KMS-11 (cell line): ENCODE results near the gene KCNQ4.

Experiments used
- H2AFZ ChIP-seq: fragments of 200-600 bp; sonication (generic); 2 replicates; pipeline ENCODE4 v1.6.1; 2016; ENCODE audit warnings: antibody characterized with exemption, mixed run types, low read depth
- H3K27ac ChIP-seq: fragments of 200-600 bp; sonication (generic); 2 replicates; pipeline ENCODE4 v1.6.1; 2016; ENCODE audit warnings: mild to moderate bottlenecking, mixed run types
- H3K27me3 ChIP-seq: fragments of 200-600 bp; sonication (generic); 2 replicates; pipeline ENCODE4 v1.6.1; 2017; ENCODE audit warnings: mild to moderate bottlenecking, low read depth, mixed run types, moderate library complexity; ENCODE audit not compliant: insufficient read depth
- H3K36me3 ChIP-seq: fragments of 200-600 bp; sonication (generic); 2 replicates; pipeline ENCODE4 v1.6.1; 2017; ENCODE audit warnings: mild to moderate bottlenecking, mixed run types; ENCODE audit not compliant: insufficient read depth
- H3K4me1 ChIP-seq: fragments of 200-600 bp; sonication (generic); 2 replicates; pipeline ENCODE4 v1.6.1; 2016; ENCODE audit warnings: mild to moderate bottlenecking, low read depth, mixed run types; ENCODE audit not compliant: poor library complexity, severe bottlenecking
- H3K4me2 ChIP-seq: fragments of 200-600 bp; sonication (generic); 2 replicates; pipeline ENCODE4 v1.7.0; 2016; ENCODE audit warnings: mild to moderate bottlenecking, mixed run types
- H3K4me3 ChIP-seq: fragments of 200-600 bp; sonication (generic); IDR thresholded peaks from 2 replicates; pipeline ENCODE4 v1.6.1; 2017; ENCODE audit warnings: low read depth, low read length, mixed read lengths; ENCODE audit not compliant: insufficient read depth
- H3K79me2 ChIP-seq: fragments of 200-600 bp; sonication (generic); 2 replicates; pipeline ENCODE4 v1.6.1; 2016; ENCODE audit warnings: low read depth, mixed run types; ENCODE audit not compliant: insufficient read depth
- H3K9ac ChIP-seq: fragments of 200-600 bp; sonication (generic); 2 replicates; pipeline ENCODE4 v1.6.1; 2016; ENCODE audit warnings: mild to moderate bottlenecking, mixed run types
- H4K20me1 ChIP-seq: fragments of 200-600 bp; sonication (generic); 2 replicates; pipeline ENCODE4 v1.6.1; 2016; ENCODE audit warnings: mild to moderate bottlenecking, mixed run types; ENCODE audit not compliant: insufficient read depth
- CTCF ChIP-seq: fragments of 200-600 bp; sonication (generic); conservative IDR thresholded peaks from 2 replicates; pipeline ENCODE4 v1.6.1; 2017; ENCODE audit warnings: low read depth, mild to moderate bottlenecking, antibody characterized with exemption, low read length, moderate library complexity, mixed read lengths

The KCNQ4 gene

DNA sequence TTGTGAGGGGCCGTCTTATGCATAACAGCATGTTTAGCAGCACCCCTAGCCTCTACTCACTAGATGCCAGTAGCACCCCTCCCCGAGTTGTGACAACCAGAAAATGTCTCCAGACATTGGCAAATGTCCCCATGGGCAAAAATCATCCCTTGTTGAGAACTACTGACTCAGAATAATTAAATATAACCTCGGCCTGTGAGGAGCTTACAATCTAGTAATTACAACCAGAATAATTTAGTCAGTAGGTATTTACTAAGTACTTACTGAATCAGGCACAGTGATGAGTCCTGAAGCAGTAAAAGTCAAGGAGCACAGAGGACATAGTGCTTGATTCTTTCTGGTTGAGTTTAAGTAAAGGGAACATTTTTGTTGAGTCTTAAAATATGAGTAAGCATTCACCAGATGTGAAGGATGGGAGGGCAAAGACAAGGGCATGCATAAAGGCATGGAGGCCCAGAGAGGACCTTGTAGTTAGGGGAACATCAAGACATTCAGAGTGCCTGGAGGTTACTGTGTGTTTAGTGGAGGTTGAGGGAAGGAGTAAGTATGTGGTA, 44.1 kb upstream of the KCNQ4 start:
- TF ChIP-seq CTCF = no peak
- Histone ChIP-seq H3K4me2 (no peak overlapping the region), H3K4me3 (no peak overlapping the region), H4K20me1 (no peaks in the 10 kb centered on the region), H3K27ac (no peak overlapping the region), H3K9ac (no peak overlapping the region), H3K4me1 (no peaks in the 10 kb centered on the region), H2AFZ (no peak overlapping the region), H3K27me3 (no peaks in the 10 kb centered on the region), H3K36me3 (no peaks in the 10 kb centered on the region), H3K79me2 (peaks cover 4% of the 10 kb centered on the region; the same call in 1 of the 2 replicates)

DNA sequence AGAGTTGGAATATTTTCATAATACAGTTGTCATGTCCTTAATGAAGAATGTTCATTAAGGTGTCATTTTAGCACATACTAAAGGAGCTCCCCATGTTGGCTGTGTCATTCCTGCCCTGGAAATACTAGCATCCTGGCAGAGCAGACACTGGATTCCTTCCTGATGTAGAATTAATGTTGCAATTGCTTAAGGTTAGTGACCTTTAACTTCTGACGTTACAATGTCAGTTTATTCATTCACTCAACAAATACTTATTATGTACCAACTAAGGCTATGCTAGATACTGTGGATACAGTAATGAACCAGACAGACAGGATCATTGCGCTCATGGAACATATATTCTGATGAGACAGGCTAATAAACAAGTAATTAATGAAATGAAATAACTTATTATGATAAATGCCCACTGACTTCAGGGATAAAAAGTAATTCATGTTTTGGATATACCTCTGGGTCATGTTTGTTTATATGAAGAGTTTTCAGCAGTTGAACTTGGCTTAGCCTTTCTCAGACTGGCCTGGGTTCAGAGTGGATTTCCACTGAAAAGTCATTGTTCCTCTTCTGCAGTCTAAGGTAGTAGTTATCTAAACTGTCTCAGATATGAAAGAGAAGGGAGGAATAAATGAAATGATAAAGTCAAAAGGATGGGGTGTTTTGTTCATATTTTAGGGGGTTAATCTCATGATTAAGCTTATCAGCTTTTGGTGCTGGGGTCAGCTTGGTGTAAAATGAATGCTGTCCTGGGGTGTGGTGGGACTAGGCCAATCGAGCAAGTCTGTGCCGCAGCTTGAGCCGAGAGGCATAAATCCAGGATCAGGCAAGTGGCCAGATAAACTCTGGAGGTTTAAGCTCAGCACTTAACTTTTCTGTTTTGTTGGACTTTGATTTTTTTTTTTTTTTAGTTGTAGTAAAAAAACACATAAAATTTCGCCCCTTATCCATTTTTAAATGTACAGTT, 43.3 kb upstream of the KCNQ4 start:
- H3K9ac ChIP-seq = no peak overlapping the region
- no peaks in the 10 kb centered on the region for H4K20me1 ChIP-seq
- no peaks in the 10 kb centered on the region for H3K27me3 ChIP-seq
- H2AFZ ChIP-seq = no peak overlapping the region
- H3K4me1 ChIP-seq = no peaks in the 10 kb centered on the region
- no peak overlapping the region for H3K4me2 ChIP-seq
- H3K27ac ChIP-seq = no peak overlapping the region
- no peak overlapping the region for H3K4me3 ChIP-seq
- TF ChIP-seq CTCF = no peak
- no peaks in the 10 kb centered on the region for H3K36me3 ChIP-seq
- no peaks in the 10 kb centered on the region; the same call in 1 of the 2 replicates for H3K79me2 ChIP-seq

GRCh38 chr1:40740997-40741736, 42.4 kb upstream of the KCNQ4 start:
- Histone ChIP-seq H2AFZ (no peak overlapping the region), H3K4me2 (no peak overlapping the region), H3K4me3 (no peak overlapping the region), H3K36me3 (no peaks in the 10 kb centered on the region), H4K20me1 (no peaks in the 10 kb centered on the region), H3K4me1 (peaks cover under 1% of the 10 kb centered on the region), H3K9ac (no peak overlapping the region), H3K27ac (no peak overlapping the region), H3K27me3 (no peaks in the 10 kb centered on the region), H3K79me2 (no peaks in the 10 kb centered on the region)
- no peak for TF ChIP-seq CTCF

DNA sequence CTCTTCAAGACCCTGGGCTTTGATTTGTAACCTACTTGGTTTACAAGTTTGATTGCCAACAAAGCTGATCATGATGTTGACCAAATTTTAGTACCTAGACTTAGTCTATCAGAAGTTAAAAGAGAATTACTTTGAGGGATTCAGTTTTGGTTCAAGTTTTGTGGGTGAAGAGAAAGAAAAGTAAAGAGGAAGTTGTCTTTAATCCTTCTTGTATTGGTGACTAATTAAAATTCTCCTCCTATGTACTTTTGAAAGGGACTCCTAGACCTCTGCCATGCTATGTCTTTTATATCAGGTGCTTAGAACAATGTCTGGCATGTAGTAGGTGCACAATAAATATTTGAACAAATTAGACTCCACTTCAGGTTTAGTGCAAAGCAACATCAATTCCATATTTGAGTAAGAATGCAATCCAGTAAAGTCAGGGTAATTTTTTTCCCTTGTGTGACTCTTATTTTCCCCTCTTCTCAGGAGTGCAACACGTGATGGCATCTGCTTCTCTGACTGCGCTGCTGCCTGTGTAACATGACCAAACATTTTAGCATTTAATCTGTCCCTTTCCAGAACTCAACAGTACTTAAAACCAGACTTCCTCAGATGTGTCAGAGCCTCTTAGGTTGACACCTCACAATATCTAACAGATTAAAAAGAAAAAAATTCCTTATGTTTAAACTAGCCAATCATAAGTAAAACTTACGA, 41.1 kb upstream of the KCNQ4 start:
- Histone ChIP-seq H3K79me2 (no peaks in the 10 kb centered on the region), H3K27ac (no peak overlapping the region), H3K4me3 (no peak overlapping the region), H3K36me3 (no peaks in the 10 kb centered on the region), H3K27me3 (no peaks in the 10 kb centered on the region), H2AFZ (no peak overlapping the region), H3K4me1 (peaks cover 4% of the 10 kb centered on the region), H3K9ac (no peak overlapping the region), H3K4me2 (no peak overlapping the region), H4K20me1 (no peaks in the 10 kb centered on the region)
- no peak for TF ChIP-seq CTCF
